Measurements from ENCODE around the gene LLCFC1.
A peak's percentile ranks its signal among the peaks of the same experiment; 100 is the strongest.

Gene LLCFC1

GRCh38 chr7:142939226-142939910, at the start of gene LLCFC1:
Gene LLCFC1, plus strand, starts transcription at chr7:142939484. Its CDS starts 138 bp downstream, at chr7:142939622.
- no peak for DNase-seq (ENCODE audit: low spot score)

- DNase-seq (ENCODE audit: low spot score) = no peak
Observed at GRCh38 chr7:142889816-142890215, 49.5 kb upstream of the LLCFC1 start.

- DNase-seq (ENCODE audit: low spot score) = no peak
Observed at GRCh38 chr7:142890874-142891485, 48.3 kb upstream of the LLCFC1 start.

- no peak for DNase-seq (ENCODE audit: low spot score)
Observed at GRCh38 chr7:142891490-142892082, 47.7 kb upstream of the LLCFC1 start.

GRCh38 chr7:142892951-142893350, 46.3 kb upstream of the LLCFC1 start:
- DNase-seq (ENCODE audit: low spot score) = no peak

GRCh38 chr7:142894112-142894984, 44.9 kb upstream of the LLCFC1 start:
- no peak for DNase-seq (ENCODE audit: low spot score)

- no peak for DNase-seq (ENCODE audit: low spot score)
Observed at GRCh38 chr7:142894985-142895593, 44.2 kb upstream of the LLCFC1 start.

- DNase-seq (ENCODE audit: low spot score) = no peak
Observed at GRCh38 chr7:142896151-142896550, 43.1 kb upstream of the LLCFC1 start.

- DNase-seq (ENCODE audit: low spot score) = no peak
Observed at GRCh38 chr7:142896741-142897379, 42.4 kb upstream of the LLCFC1 start.

GRCh38 chr7:142897691-142898090, 41.6 kb upstream of the LLCFC1 start:
- DNase-seq (ENCODE audit: low spot score) = no peak

- no peak for DNase-seq (ENCODE audit: low spot score)
Observed at GRCh38 chr7:142898377-142899170, 40.7 kb upstream of the LLCFC1 start.

GRCh38 chr7:142899661-142900060, 39.6 kb upstream of the LLCFC1 start:
- no peak for DNase-seq (ENCODE audit: low spot score)

- DNase-seq (ENCODE audit: low spot score) = no peak
Observed at GRCh38 chr7:142901426-142902259, 37.6 kb upstream of the LLCFC1 start.

GRCh38 chr7:142904128-142904527, 35.2 kb upstream of the LLCFC1 start:
- no peak for DNase-seq (ENCODE audit: low spot score)

- DNase-seq (ENCODE audit: low spot score) = no peak
Observed at GRCh38 chr7:142905759-142906158, 33.5 kb upstream of the LLCFC1 start.

GRCh38 chr7:142906643-142907042, 32.6 kb upstream of the LLCFC1 start:
- no peak for DNase-seq (ENCODE audit: low spot score)

GRCh38 chr7:142908290-142908689, 31.0 kb upstream of the LLCFC1 start:
- DNase-seq (ENCODE audit: low spot score) = no peak

- peak; percentile 36 for DNase-seq (ENCODE audit: low spot score)
Observed at GRCh38 chr7:142908921-142909890, 30.1 kb upstream of the LLCFC1 start.

GRCh38 chr7:142910031-142910433, 29.3 kb upstream of the LLCFC1 start:
- DNase-seq (ENCODE audit: low spot score) = no peak

Measured in AG20443 (cell line).